Chondrocyte (in vitro differentiated cells): Measurements from ENCODE around the gene NUDC. TPM values are rescaled to one million over a fixed set of nuclear protein-coding genes. Genes with fewer than 3 reads are reported as not detected.

Experiments
- DNase-seq: peaks from one replicate; pipeline ENCODE4 v3.0.0; 2021; ENCODE audit warnings: mixed read lengths, low spot score
- H3K27ac Mint-ChIP-seq: one replicate; pipeline ENCODE4 v1.8.0; 2021; ENCODE audit warnings: mild to moderate bottlenecking, moderate library complexity, mixed read lengths; ENCODE audit not compliant: unreplicated experiment
- H3K27me3 Mint-ChIP-seq: 2 replicates; pipeline ENCODE4 v1.8.0; 2021; ENCODE audit warnings: low read depth, mixed read lengths
- H3K36me3 Mint-ChIP-seq: 2 replicates; pipeline ENCODE4 v1.8.0; 2021; ENCODE audit warnings: low read depth, mixed read lengths
- H3K4me1 Mint-ChIP-seq: 2 replicates; pipeline ENCODE4 v1.8.0; 2021; ENCODE audit warnings: low read depth, mild to moderate bottlenecking, mixed read lengths
- H3K4me3 Mint-ChIP-seq: one replicate; pipeline ENCODE4 v1.8.0; 2021; ENCODE audit warnings: mild to moderate bottlenecking, moderate library complexity, mixed read lengths; ENCODE audit not compliant: unreplicated experiment
- H3K9me3 Mint-ChIP-seq: 2 replicates; pipeline ENCODE4 v1.8.0; 2021; ENCODE audit warnings: low read depth, mixed read lengths
- total RNA-seq: library from RNA; stranded (reverse); gene quantifications from 3 replicates; pipeline ENCODE4 v1.2.1, GENCODE V29; 2021
- TF ChIP-seq, protein P1 (sequence below): fragments of 200-600 bp; sonication (generic); IDR thresholded peaks from 2 replicates; pipeline ENCODE4 v1.5.0; 2021; ENCODE audit warnings: antibody characterized with exemption, mild to moderate bottlenecking, moderate library complexity

Gene NUDC
- total RNA-seq, 1 donor from 2014 or later, result 44.4 TPM

DNA sequence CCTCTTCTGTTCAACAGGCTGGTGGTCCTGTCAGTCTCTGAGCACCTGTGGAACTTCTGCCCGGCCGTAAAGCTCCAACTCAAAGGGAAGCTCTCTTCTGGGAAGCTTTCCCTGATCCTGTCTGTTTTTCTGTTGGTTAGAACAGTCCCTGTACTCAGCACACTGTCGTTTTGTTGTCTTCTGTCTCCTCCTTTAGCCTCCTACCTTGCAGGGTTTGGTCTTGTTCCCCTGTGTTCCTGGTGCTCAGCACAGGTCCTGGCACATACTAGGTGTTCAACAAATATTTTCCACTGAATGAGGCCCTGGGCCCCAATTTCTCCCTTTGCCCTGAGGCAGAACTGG lies 39.1 kb downstream of the NUDC start:
- H3K27me3 Mint-ChIP-seq, result peaks cover 27% of the 10 kb centered on the region

DNA sequence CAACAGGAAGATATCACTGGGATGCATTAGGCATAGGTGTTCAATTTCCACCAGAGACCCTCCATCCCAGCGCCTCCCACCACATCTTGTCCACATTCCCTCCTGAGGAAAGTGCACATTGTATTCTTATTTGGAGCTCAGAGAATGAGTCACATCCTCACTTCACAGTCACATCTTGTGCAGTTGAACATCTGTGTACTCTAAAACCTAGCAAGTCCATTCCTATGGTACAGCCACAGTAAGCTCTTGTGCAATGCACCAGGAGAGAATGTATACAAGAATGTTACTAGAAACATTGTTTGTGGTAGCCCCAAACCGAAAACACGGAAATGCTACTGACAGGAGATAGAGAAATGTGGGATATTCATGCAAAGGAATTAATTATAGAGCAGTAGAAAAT lies 40.3 kb downstream of the NUDC start:
- Mint-ChIP-seq H3K4me1 (peaks cover 11% of the 10 kb centered on the region), H3K9me3 (no peaks in the 10 kb centered on the region), H3K27ac (no peak overlapping the region), H3K36me3 (no peaks in the 10 kb centered on the region), H3K4me3 (no peak overlapping the region), H3K27me3 (peaks cover 30% of the 10 kb centered on the region)
- TF ChIP-seq, protein P1, sequence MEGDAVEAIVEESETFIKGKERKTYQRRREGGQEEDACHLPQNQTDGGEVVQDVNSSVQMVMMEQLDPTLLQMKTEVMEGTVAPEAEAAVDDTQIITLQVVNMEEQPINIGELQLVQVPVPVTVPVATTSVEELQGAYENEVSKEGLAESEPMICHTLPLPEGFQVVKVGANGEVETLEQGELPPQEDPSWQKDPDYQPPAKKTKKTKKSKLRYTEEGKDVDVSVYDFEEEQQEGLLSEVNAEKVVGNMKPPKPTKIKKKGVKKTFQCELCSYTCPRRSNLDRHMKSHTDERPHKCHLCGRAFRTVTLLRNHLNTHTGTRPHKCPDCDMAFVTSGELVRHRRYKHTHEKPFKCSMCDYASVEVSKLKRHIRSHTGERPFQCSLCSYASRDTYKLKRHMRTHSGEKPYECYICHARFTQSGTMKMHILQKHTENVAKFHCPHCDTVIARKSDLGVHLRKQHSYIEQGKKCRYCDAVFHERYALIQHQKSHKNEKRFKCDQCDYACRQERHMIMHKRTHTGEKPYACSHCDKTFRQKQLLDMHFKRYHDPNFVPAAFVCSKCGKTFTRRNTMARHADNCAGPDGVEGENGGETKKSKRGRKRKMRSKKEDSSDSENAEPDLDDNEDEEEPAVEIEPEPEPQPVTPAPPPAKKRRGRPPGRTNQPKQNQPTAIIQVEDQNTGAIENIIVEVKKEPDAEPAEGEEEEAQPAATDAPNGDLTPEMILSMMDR, result no peak
- DNase-seq, result no peak

More for the DNA sequence above, 39.1 kb downstream of the NUDC start:
- TF ChIP-seq, protein P1, result no peak
- Mint-ChIP-seq H3K4me3 (no peak overlapping the region), H3K4me1 (peaks cover 11% of the 10 kb centered on the region), H3K36me3 (peaks cover 5% of the 10 kb centered on the region), H3K9me3 (peaks cover 11% of the 10 kb centered on the region), H3K27ac (no peak overlapping the region)
- no peak for DNase-seq

DNA sequence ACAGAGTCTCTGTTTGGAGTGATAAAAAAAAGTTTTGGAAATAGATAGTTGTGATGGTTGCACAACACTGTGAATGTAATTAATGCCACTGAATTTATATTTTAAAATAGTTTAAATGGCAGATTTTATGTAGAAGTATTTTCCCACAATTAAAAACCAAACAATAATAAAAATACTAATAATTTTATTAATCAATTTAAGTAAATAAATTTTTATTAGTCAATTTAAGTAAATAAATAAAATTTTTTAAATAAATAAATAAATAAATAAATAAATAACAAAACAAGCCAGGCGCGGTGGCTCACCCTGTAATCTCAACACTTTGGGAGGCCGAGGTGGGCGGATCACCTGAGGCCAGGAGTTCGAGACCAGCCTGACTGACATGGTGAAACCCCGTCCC lies 43.7 kb downstream of the NUDC start:
- TF ChIP-seq, protein P1, result no peak
- Mint-ChIP-seq H3K9me3 (no peaks in the 10 kb centered on the region), H3K4me3 (no peak overlapping the region), H3K27ac (no peak overlapping the region), H3K27me3 (peaks cover 18% of the 10 kb centered on the region), H3K4me1 (peaks cover 11% of the 10 kb centered on the region), H3K36me3 (no peaks in the 10 kb centered on the region)
- no peak for DNase-seq

DNA sequence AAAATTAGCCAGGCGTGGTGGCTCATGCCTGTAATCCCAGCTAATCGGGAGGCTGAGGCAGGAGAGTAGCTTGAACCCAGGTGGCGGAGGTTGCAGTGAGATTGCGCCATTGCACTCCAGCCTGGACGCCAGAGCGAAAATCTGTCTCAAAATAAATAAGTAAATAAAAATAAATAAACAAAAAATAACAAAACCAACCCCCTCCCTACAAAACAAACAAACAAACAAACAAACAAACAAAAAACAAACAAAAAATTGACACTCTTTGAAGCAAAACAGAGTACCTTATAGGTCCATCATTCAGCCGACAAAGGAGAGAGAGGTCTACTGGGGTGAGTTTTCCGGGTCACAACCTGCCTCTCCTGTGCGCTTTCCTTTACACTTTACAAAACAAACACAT lies 44.1 kb downstream of the NUDC start:
- no peak overlapping the region for H3K4me3 Mint-ChIP-seq
- no peaks in the 10 kb centered on the region for H3K36me3 Mint-ChIP-seq
- H3K9me3 Mint-ChIP-seq, result no peaks in the 10 kb centered on the region
- TF ChIP-seq, protein P1, result no peak
- no peak for DNase-seq
- peaks cover 9% of the 10 kb centered on the region for H3K4me1 Mint-ChIP-seq
- H3K27me3 Mint-ChIP-seq, result peaks cover 18% of the 10 kb centered on the region
- H3K27ac Mint-ChIP-seq, result no peak overlapping the region

DNA sequence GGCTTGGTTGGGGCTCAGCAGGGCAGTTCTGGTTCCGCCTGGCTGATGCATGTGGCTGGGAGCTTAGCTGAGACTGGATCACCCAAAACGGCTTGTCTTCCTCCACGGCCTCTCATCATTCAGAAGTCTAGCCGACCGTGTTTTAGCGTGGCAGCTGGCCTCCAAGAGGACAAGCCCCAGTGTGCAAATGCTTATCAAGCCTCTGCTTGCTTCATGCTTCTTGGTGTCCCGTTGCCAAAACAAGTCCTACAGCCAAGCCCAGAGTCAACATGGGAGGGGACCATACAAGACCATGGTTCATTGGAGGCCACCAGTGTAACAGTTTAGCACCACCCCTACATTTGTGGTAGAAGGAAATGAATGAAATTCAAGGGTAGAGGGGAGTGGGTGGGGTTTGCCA lies 49.3 kb downstream of the NUDC start:
- Mint-ChIP-seq H3K4me3 (no peak overlapping the region), H3K27me3 (peaks cover 11% of the 10 kb centered on the region), H3K4me1 (peaks cover 6% of the 10 kb centered on the region), H3K27ac (no peak overlapping the region), H3K9me3 (no peaks in the 10 kb centered on the region), H3K36me3 (no peaks in the 10 kb centered on the region)
- no peak for DNase-seq
- TF ChIP-seq, protein P1, result no peak
